ENCODE results near the gene MRPL34.

The MRPL34 gene

GRCh38 chr19:17296273-17296672 lies 9.4 kb upstream of the MRPL34 start:
- DNase-seq = no peak
- TF ChIP-seq CTCF (IDR thresholded peaks at IDR 0.05) = no peak
- peaks cover 9% of the 10 kb centered on the region for H3K9me3 Mint-ChIP-seq
- H3K4me3 Mint-ChIP-seq = no peak overlapping the region
- peaks cover 51% of the 10 kb centered on the region for H3K36me3 Mint-ChIP-seq (ENCODE audit: low read depth)
- no peak overlapping the region for H3K27ac Mint-ChIP-seq
- H3K27me3 Mint-ChIP-seq (ENCODE audit: low read depth, poor library complexity) = peaks cover 2% of the 10 kb centered on the region
- H3K4me1 Mint-ChIP-seq = peaks cover 10% of the 10 kb centered on the region

- Mint-ChIP-seq H3K36me3 (ENCODE audit: low read depth) (peaks cover 51% of the 10 kb centered on the region), H3K27ac (no peak overlapping the region), H3K9me3 (peaks cover 9% of the 10 kb centered on the region), H3K4me1 (peaks cover 12% of the 10 kb centered on the region), H3K4me3 (no peak overlapping the region), H3K27me3 (ENCODE audit: low read depth, poor library complexity) (no peaks in the 10 kb centered on the region)
- DNase-seq = no peak
- TF ChIP-seq CTCF (IDR thresholded peaks at IDR 0.05) = no peak
Measured at GRCh38 chr19:17296976-17297375, 8.7 kb upstream of the MRPL34 start.

GRCh38 chr19:17300992-17301619 lies 4.6 kb upstream of the MRPL34 start:
- Mint-ChIP-seq H3K27ac (no peak overlapping the region), H3K27me3 (ENCODE audit: low read depth, poor library complexity) (peaks cover 3% of the 10 kb centered on the region), H3K9me3 (peaks cover 9% of the 10 kb centered on the region), H3K4me3 (peak overlapping the region; percentile 74), H3K36me3 (ENCODE audit: low read depth) (peaks cover 40% of the 10 kb centered on the region), H3K4me1 (peaks cover 24% of the 10 kb centered on the region)
- TF ChIP-seq CTCF (IDR thresholded peaks at IDR 0.05) = no peak
- DNase-seq = no peak

GRCh38 chr19:17302391-17303166 lies 3.1 kb upstream of the MRPL34 start:
- TF ChIP-seq CTCF (IDR thresholded peaks at IDR 0.05) = no peak
- H3K27me3 Mint-ChIP-seq (ENCODE audit: low read depth, poor library complexity) = peaks cover 3% of the 10 kb centered on the region
- H3K9me3 Mint-ChIP-seq = peaks cover 9% of the 10 kb centered on the region
- peaks cover 33% of the 10 kb centered on the region for H3K4me1 Mint-ChIP-seq
- H3K36me3 Mint-ChIP-seq (ENCODE audit: low read depth) = peaks cover 27% of the 10 kb centered on the region
- peak overlapping the region; percentile 74 for H3K4me3 Mint-ChIP-seq
- peak; percentile 26 for DNase-seq
- no peak overlapping the region for H3K27ac Mint-ChIP-seq

- H3K27me3 Mint-ChIP-seq (ENCODE audit: low read depth, poor library complexity) = peaks cover 3% of the 10 kb centered on the region
- peaks cover 19% of the 10 kb centered on the region for H3K36me3 Mint-ChIP-seq (ENCODE audit: low read depth)
- peaks cover 5% of the 10 kb centered on the region for H3K9me3 Mint-ChIP-seq
- TF ChIP-seq CTCF (IDR thresholded peaks at IDR 0.05) = peak; percentile 72
- H3K27ac Mint-ChIP-seq = no peak within 1 kb of the TSS
- peaks cover 38% of the 10 kb centered on the region for H3K4me1 Mint-ChIP-seq
- peak; percentile 98 for DNase-seq
- H3K4me3 Mint-ChIP-seq = peak within 1 kb of the TSS; percentile 74
Measured at GRCh38 chr19:17303167-17303939, 2.3 kb upstream of the MRPL34 start, which contains the start of gene ABHD8. Gene ABHD8 (minus strand): TSS chr19:17303425. CDS start chr19:17301616, 1,809 bp downstream.

All from nephron progenitor cell (in vitro differentiated cells).